H1 (cell line): ENCODE measurements around the gene TAF15. TPM values are rescaled to one million over a fixed set of nuclear protein-coding genes. Genes with fewer than 3 reads are reported as not detected.

Source experiments
- CTCF ChIA-PET: fragments of 300-600 bp; sonication (Branson Sonifier 250); formaldehyde crosslinking; loops from one replicate; lab custom pipeline; 2021; ENCODE audit not compliant: partially characterized antibody; lab: Charles Lee
- POLR2A ChIA-PET: fragments of 300-600 bp; sonication (Branson Sonifier 250); formaldehyde crosslinking; loops from one replicate; lab custom pipeline; 2021; ENCODE audit warnings: inconsistent platforms; ENCODE audit not compliant: partially characterized antibody; lab: Charles Lee
- DNase-seq, 2 experiments: peaks; one replicate each; pipeline versions ENCODE4 v3.0.0 to v3.0.0-alpha.2; 2010 to 2022; ENCODE audit warnings: low spot score in 2 of 2, low read depth in 1 of 2, mixed read lengths in 1 of 2
- FAIRE-seq: peaks from 2 replicates; lab custom pipeline; 2011; peaks lifted over from hg19 to GRCh38; lab: Jason Lieb, UNC
- H2AFZ ChIP-seq: 2 replicates; pipeline ENCODE4 v1.8.1; 2012; ENCODE audit warnings: low read length, inconsistent platforms
- H2AK5ac ChIP-seq: 2 replicates; pipeline ENCODE4 v1.6.1; 2013; ENCODE audit warnings: low read depth, low read length
- H2BK120ac ChIP-seq: replicated peaks from 2 replicates; pipeline ENCODE3; 2013; ENCODE audit warnings: low read depth, low read length, inconsistent platforms
- H2BK12ac ChIP-seq: 2 replicates; pipeline ENCODE4 v1.6.1; 2013; ENCODE audit warnings: low read depth, low read length
- H2BK15ac ChIP-seq: 2 replicates; pipeline ENCODE4 v1.6.1; 2013; ENCODE audit warnings: low read length
- H2BK20ac ChIP-seq: 2 replicates; pipeline ENCODE4 v1.6.1; 2013; ENCODE audit warnings: low read length
- H2BK5ac ChIP-seq: 2 replicates; pipeline ENCODE4 v1.6.1; 2013; ENCODE audit warnings: low read depth, low read length
- H3K14ac ChIP-seq: 2 replicates; pipeline ENCODE4 v1.6.1; 2013; ENCODE audit warnings: inconsistent platforms; ENCODE audit not compliant: insufficient read length
- H3K18ac ChIP-seq: 2 replicates; pipeline ENCODE4 v1.6.1; 2013; ENCODE audit warnings: low read length; ENCODE audit errors: extremely low read depth
- H3K23ac ChIP-seq: 2 replicates; pipeline ENCODE4 v1.6.1; 2013; ENCODE audit warnings: inconsistent platforms; ENCODE audit not compliant: insufficient read length
- H3K23me2 ChIP-seq: 2 replicates; pipeline ENCODE4 v1.6.1; 2013; ENCODE audit warnings: low read depth, low read length
- H3K27ac ChIP-seq: 2 replicates; pipeline ENCODE4 v1.6.1; 2011; ENCODE audit warnings: low read depth, low read length, inconsistent platforms
- H3K27me3 ChIP-seq, 4 experiments: replicated peaks in 1 of 4; 1 replicate in 1 of 4; 2 replicates in 3 of 4; pipeline versions ENCODE4 v1.6.1 to v1.8.1; 2011 to 2013; ENCODE audit warnings: low read length in 3 of 4, mild to moderate bottlenecking in 3 of 4, inconsistent platforms in 2 of 4, mixed read lengths in 2 of 4, moderate library complexity in 1 of 4; ENCODE audit not compliant: control insufficient read depth in 3 of 4, insufficient read depth in 3 of 4; ENCODE audit errors: extremely low read depth in 1 of 4
- H3K36me3 ChIP-seq, 4 experiments: 2 replicates each; pipeline versions ENCODE4 v1.6.1 to v1.8.1; 2011 to 2013; ENCODE audit warnings: mild to moderate bottlenecking in 4 of 4, low read length in 3 of 4, moderate library complexity in 2 of 4, control low read depth in 1 of 4, inconsistent platforms in 1 of 4; ENCODE audit not compliant: insufficient read depth in 4 of 4, control insufficient read depth in 2 of 4
- H3K4ac ChIP-seq: replicated peaks from 2 replicates; pipeline ENCODE3; 2013; ENCODE audit warnings: low read length, low read depth, mixed read lengths, inconsistent platforms; ENCODE audit not compliant: insufficient read length
- H3K4me1 ChIP-seq, 4 experiments: replicated peaks in 1 of 4; 1 replicate in 1 of 4; 2 replicates in 3 of 4; pipeline versions ENCODE4 v1.6.1 to v1.8.1; 2011 to 2013; ENCODE audit warnings: low read length in 3 of 4, inconsistent platforms in 2 of 4, mixed read lengths in 1 of 4; ENCODE audit not compliant: insufficient read depth in 4 of 4, control insufficient read depth in 3 of 4
- H3K4me2 ChIP-seq, 2 experiments: 2 replicates each; pipeline versions ENCODE4 v1.6.1 to v1.8.1; 2011 to 2013; ENCODE audit warnings: low read depth in 2 of 2, low read length in 2 of 2, control low read depth in 1 of 2, inconsistent platforms in 1 of 2, mild to moderate bottlenecking in 1 of 2; ENCODE audit not compliant: insufficient read depth in 1 of 2
- H3K4me3 ChIP-seq, 4 experiments: fragments of 200-600, 300-600 bp in 1 of 4; sonication (generic), shearing (Covaris generic), sonication (Bioruptor Twin) in 1 of 4; 2 replicates each; pipeline versions ENCODE4 v1.5.1 to v1.8.1; 2011 to 2016; ENCODE audit warnings: low read length in 4 of 4, low read depth in 3 of 4, control low read depth in 2 of 4, inconsistent platforms in 2 of 4, mild to moderate bottlenecking in 2 of 4, mixed read lengths in 1 of 4, moderate library complexity in 1 of 4; ENCODE audit not compliant: insufficient read depth in 2 of 4; ENCODE audit errors: extremely low read depth in 1 of 4
- H3K56ac ChIP-seq: replicated peaks from 2 replicates; pipeline ENCODE3; 2013; ENCODE audit warnings: low read depth, mild to moderate bottlenecking, mixed read lengths, low read length, inconsistent platforms; ENCODE audit not compliant: insufficient read length
- H3K79me1 ChIP-seq: 2 replicates; pipeline ENCODE4 v1.6.1; 2013; ENCODE audit warnings: low read depth, low read length, control low read depth
- H3K79me2 ChIP-seq, 2 experiments: 2 replicates each; pipeline versions ENCODE4 v1.6.1 to v1.8.1; 2012 to 2013; ENCODE audit warnings: low read length in 2 of 2, mild to moderate bottlenecking in 2 of 2, inconsistent platforms in 1 of 2; ENCODE audit not compliant: insufficient read depth in 2 of 2, control insufficient read depth in 1 of 2
- H3K9ac ChIP-seq, 4 experiments: replicated peaks in 1 of 4; 1 replicate in 1 of 4; 2 replicates in 3 of 4; pipeline versions ENCODE4 v1.6.1 to v1.8.1; 2011 to 2013; ENCODE audit warnings: low read depth in 3 of 4, low read length in 3 of 4, control low read depth in 2 of 4, mild to moderate bottlenecking in 2 of 4, moderate library complexity in 2 of 4, inconsistent platforms in 1 of 4; ENCODE audit errors: extremely low read depth in 1 of 4
- H3K9me3 ChIP-seq, 2 experiments: 2 replicates each; pipeline versions ENCODE4 v1.6.1 to v1.8.1; 2012 to 2013; ENCODE audit warnings: mild to moderate bottlenecking in 2 of 2, moderate library complexity in 2 of 2, control low read depth in 1 of 2, inconsistent platforms in 1 of 2, low read depth in 1 of 2, low read length in 1 of 2, mixed read lengths in 1 of 2; ENCODE audit not compliant: insufficient read depth in 2 of 2
- H4K20me1 ChIP-seq, 2 experiments: replicated peaks in 1 of 2; 2 replicates each; pipeline versions ENCODE3 to v1.8.1; 2011 to 2013; ENCODE audit warnings: inconsistent platforms in 2 of 2, low read length in 2 of 2, mild to moderate bottlenecking in 1 of 2; ENCODE audit not compliant: insufficient read depth in 2 of 2, control insufficient read depth in 1 of 2
- H4K5ac ChIP-seq: 2 replicates; pipeline ENCODE4 v1.6.1; 2013; ENCODE audit warnings: low read length, low read depth, mixed read lengths, inconsistent platforms; ENCODE audit not compliant: insufficient read length
- H4K8ac ChIP-seq: 2 replicates; pipeline ENCODE4 v1.8.0; 2013; ENCODE audit warnings: mild to moderate bottlenecking, moderate library complexity, low read length, inconsistent platforms; ENCODE audit not compliant: insufficient read depth; ENCODE audit errors: extremely low read depth
- H4K91ac ChIP-seq: replicated peaks from 2 replicates; pipeline ENCODE3; 2013; ENCODE audit warnings: low read length, mixed read lengths, inconsistent platforms; ENCODE audit not compliant: insufficient read length
- ASH2L ChIP-seq: fragments of 200-600, 300-600 bp; sonication (generic); IDR thresholded peaks from one replicate; pipeline ENCODE4 v1.7.1; 2017; ENCODE audit warnings: low read length
- ATF2 ChIP-seq: IDR thresholded peaks from 2 replicates; pipeline ENCODE4 v1.6.1; 2012; ENCODE audit warnings: low read length, inconsistent platforms
- CBX5 ChIP-seq: fragments of 300-800, 300-1000 bp; sonication (generic); IDR thresholded peaks from 2 replicates; pipeline ENCODE4 v1.7.1; 2016; ENCODE audit warnings: antibody characterized with exemption, low read length, low read depth
- E2F6 ChIP-seq: IDR thresholded peaks from 2 replicates; pipeline ENCODE4 v1.6.1; 2012; ENCODE audit warnings: inconsistent platforms
- GTF2F1 ChIP-seq: IDR thresholded peaks from 2 replicates; pipeline ENCODE4 v1.6.1; 2012; ENCODE audit warnings: low read depth, low read length, improper control_type of control experiment, borderline replicate concordance
- HDAC6 ChIP-seq: IDR thresholded peaks from one replicate; pipeline ENCODE4 v1.7.1; 2012; ENCODE audit warnings: low read depth, mild to moderate bottlenecking, inconsistent platforms, low read length, moderate library complexity
- MAX ChIP-seq: IDR thresholded peaks from 2 replicates; pipeline ENCODE4 v1.6.1; 2012; ENCODE audit warnings: inconsistent platforms
- SIN3A ChIP-seq, 2 experiments: IDR thresholded peaks in 1 of 2; conservative IDR thresholded peaks in 1 of 2; 2 replicates each; pipeline ENCODE4 v1.6.1; 2011 to 2012; ENCODE audit warnings: low read length in 2 of 2, improper control_type of control experiment in 1 of 2, low read depth in 1 of 2, mild to moderate bottlenecking in 1 of 2
- WGBS, 2 experiments: shearing (Covaris generic) in 1 of 2; methylation state at CpG; one replicate each; pipeline versions ENCODE4 v1.1.6 to v1.1.7; 2013 to 2015; ENCODE audit warnings: low lambda C conversion rate in 2 of 2, mixed read lengths in 2 of 2, inconsistent platforms in 1 of 2, low coverage in 1 of 2, missing lambda C conversion rate in 1 of 2; ENCODE audit not compliant: insufficient replicate concordance in 2 of 2, insufficient coverage in 1 of 2, insufficient read length in 1 of 2; ENCODE audit errors: extremely low coverage in 1 of 2, missing lambda C conversion rate in 1 of 2; 5-methylcytosine and 5-hydroxymethylcytosine counted together
- polyA plus RNA-seq, 7 experiments: library from polyadenylated mRNA; depleted of rRNA in 3 of 7; stranded (reverse) in 5 of 7; unstranded in 2 of 7; fragments of >200 nt in 5 of 7; fragments of 200-250 nt in 2 of 7; gene quantifications; 1 replicate in 5 of 7; 2 replicates in 1 of 7; 4 replicates in 1 of 7; pipeline versions ENCODE4 v1.2.1 to v1.2.3, GENCODE V29; 2011 to 2013; ENCODE audit warnings: missing spikeins in 2 of 7, mixed read lengths in 2 of 7
- total RNA-seq: library from RNA; stranded (reverse); fragmentation: NEBNext Ultra II Directional; extraction: Animal tissue kit (Norgen Biotek cat#: 25700); gene quantifications from 2 replicates; pipeline ENCODE4 v1.2.1, GENCODE V29; 2021

The TAF15 gene
- total and polyA plus RNA-seq, 2 of the 8 experiments (the other 6 are each of a cell fraction or from before 2014, with no cell fraction given): 80.1 to 338 TPM

- Histone ChIP-seq H4K91ac (no peak overlapping the region), H2BK12ac (no peak overlapping the region), H3K9ac (no peak overlapping the region), H3K4ac (no peak overlapping the region)
- CTCF ChIA-PET: interaction anchor here (0.6 to 17.5 kb wide), 3 partner anchors 18 to 117 kb away, joined by 3 to 247 read pairs (median 22); no protein-coding TSS in a partner anchor
- FAIRE-seq: no peak
- POLR2A ChIA-PET: interaction anchor here (0.6 to 2.3 kb wide), 2 partner anchors 9 to 22 kb away, joined by 3 to 9 read pairs; partner anchors contain the start of gene TAF15
- TF ChIP-seq ASH2L (no peak), GTF2F1 (no peak), E2F6 (no peak), HDAC6 (no peak), ATF2 (no peak), SIN3A (conservative IDR thresholded peaks at IDR 0.05 in 1 of 2, IDR thresholded peaks at IDR 0.05 in 1 of 2; ENCODE audit: low read depth in 1 of 2, low read length in 2 of 2) (no peak), CBX5 (no peak), MAX (no peak)
- TF ChIP-seq, all 59 proteins: peak for 0
- Histone ChIP-seq H3K4me1 (peaks cover 0 to 2% (median 0%) of the 10 kb centered on the region in 4 experiments; a peak in 1 of 7 replicates), H3K9me3 (no peaks in the 10 kb centered on the region), H4K20me1 (no peaks in the 10 kb centered on the region), H3K14ac (no peak overlapping the region), H3K79me2 (no peaks in the 10 kb centered on the region), H3K4me2 (no peak overlapping the region), H3K4me3 (no peak overlapping the region), H3K23ac (no peak overlapping the region), H3K23me2 (no peaks in the 10 kb centered on the region), H3K36me3 (no peaks in the 10 kb centered on the region; a peak in 1 of 8 replicates), H4K5ac (no peak overlapping the region), H4K8ac (no peak overlapping the region; the same call in 1 of the 2 replicates), H3K27ac (no peak overlapping the region), H2BK5ac (no peak overlapping the region), H3K18ac (no peak overlapping the region), H2BK15ac (no peak overlapping the region), H2AK5ac (no peak overlapping the region), H2BK120ac (no peak overlapping the region), H2BK20ac (no peak overlapping the region), H3K27me3 (peaks cover 0 to 4% (median 0%) of the 10 kb centered on the region in 4 experiments; a peak in 3 of 7 replicates), H2AFZ (0 out of 2 replicates have a peak overlapping the region, but pooled peaks have one; percentile 67), H3K56ac (no peak overlapping the region), H3K79me1 (no peaks in the 10 kb centered on the region)
- DNase-seq: no peak
- 77% methylated on average over 3 of the region's 3 CpGs; no CpG with 5 or more reads in 1 of the 2 experiments for WGBS, 2 experiments
Measured at GRCh38 chr17:35786941-35787432, 22.3 kb upstream of the TAF15 start.
